H9 (cell line): ENCODE measurements around the gene GPR52. TPM values are rescaled to one million over a fixed set of nuclear protein-coding genes. Genes with fewer than 3 reads are reported as not detected.

Experiments used
- DNase-seq: peaks from one replicate; pipeline ENCODE4 v3.0.0-alpha.2; 2017
- H2AFZ ChIP-seq: one replicate; pipeline ENCODE4 v1.6.1; 2013; ENCODE audit warnings: mild to moderate bottlenecking, low read length, control low read depth, moderate library complexity
- H2AK5ac ChIP-seq: 2 replicates; pipeline ENCODE4 v1.6.1; 2013; ENCODE audit warnings: low read length, control low read depth, mixed read lengths; ENCODE audit not compliant: insufficient read length
- H2BK120ac ChIP-seq: one replicate; pipeline ENCODE4 v1.6.1; 2013; ENCODE audit warnings: low read depth, mild to moderate bottlenecking, low read length, control low read depth, inconsistent platforms; ENCODE audit not compliant: poor library complexity, severe bottlenecking
- H2BK12ac ChIP-seq: 2 replicates; pipeline ENCODE4 v1.6.1; 2013; ENCODE audit warnings: low read length, control low read depth, mixed read lengths, low read depth; ENCODE audit not compliant: insufficient read length
- H2BK15ac ChIP-seq: 2 replicates; pipeline ENCODE4 v1.6.1; 2013; ENCODE audit warnings: low read depth, low read length, control low read depth
- H2BK20ac ChIP-seq: one replicate; pipeline ENCODE4 v1.6.1; 2013; ENCODE audit warnings: low read depth, mild to moderate bottlenecking, low read length, control low read depth, inconsistent platforms; ENCODE audit not compliant: poor library complexity, severe bottlenecking
- H2BK5ac ChIP-seq: 2 replicates; pipeline ENCODE4 v1.6.1; 2013; ENCODE audit warnings: low read length, control low read depth, mixed read lengths; ENCODE audit not compliant: insufficient read length
- H3K14ac ChIP-seq: 2 replicates; pipeline ENCODE4 v1.6.1; 2013; ENCODE audit warnings: low read length, control low read depth; ENCODE audit not compliant: insufficient read depth
- H3K18ac ChIP-seq: 2 replicates; pipeline ENCODE4 v1.6.1; 2013; ENCODE audit warnings: low read depth, mild to moderate bottlenecking, mixed read lengths, low read length, control low read depth; ENCODE audit not compliant: insufficient read length
- H3K23ac ChIP-seq: 2 replicates; pipeline ENCODE4 v1.6.1; 2013; ENCODE audit warnings: low read length, control low read depth, mixed read lengths, low read depth; ENCODE audit not compliant: insufficient read length
- H3K23me2 ChIP-seq: 2 replicates; pipeline ENCODE4 v1.6.1; 2013; ENCODE audit warnings: low read depth, mild to moderate bottlenecking, mixed read lengths, low read length, control low read depth; ENCODE audit not compliant: insufficient read length, poor library complexity, severe bottlenecking
- H3K27ac ChIP-seq: 2 replicates; pipeline ENCODE4 v1.5.1; 2013; ENCODE audit warnings: low read length, control low read depth, mixed read lengths, low read depth; ENCODE audit not compliant: insufficient read length
- H3K27me3 ChIP-seq: 2 replicates; pipeline ENCODE4 v1.6.1; 2013; ENCODE audit warnings: low read length, control low read depth, inconsistent platforms; ENCODE audit not compliant: insufficient read depth
- H3K4ac ChIP-seq: 2 replicates; pipeline ENCODE4 v1.6.1; 2013; ENCODE audit warnings: low read depth, mild to moderate bottlenecking, control low read depth, inconsistent platforms, low read length, moderate library complexity
- H3K4me1 ChIP-seq: 2 replicates; pipeline ENCODE4 v1.6.1; 2013; ENCODE audit warnings: low read length, control low read depth, inconsistent platforms; ENCODE audit not compliant: insufficient read depth
- H3K4me2 ChIP-seq: 2 replicates; pipeline ENCODE4 v1.6.1; 2013; ENCODE audit warnings: low read length, control low read depth, mixed read lengths; ENCODE audit not compliant: insufficient read length, insufficient read depth
- H3K56ac ChIP-seq: 2 replicates; pipeline ENCODE4 v1.6.1; 2013; ENCODE audit warnings: low read depth, mild to moderate bottlenecking, mixed read lengths, low read length, control low read depth; ENCODE audit not compliant: insufficient read length
- H3K79me1 ChIP-seq: 2 replicates; pipeline ENCODE4 v1.6.1; 2013; ENCODE audit warnings: low read depth, mild to moderate bottlenecking, moderate library complexity, low read length, control low read depth, inconsistent platforms; ENCODE audit not compliant: insufficient read depth, poor library complexity, severe bottlenecking
- H3K79me2 ChIP-seq: 2 replicates; pipeline ENCODE4 v1.6.1; 2013; ENCODE audit warnings: low read length, control low read depth, inconsistent platforms; ENCODE audit not compliant: insufficient read depth
- H3K9ac ChIP-seq: 2 replicates; pipeline ENCODE4 v1.6.1; 2013; ENCODE audit warnings: low read length, control low read depth, mixed read lengths; ENCODE audit not compliant: insufficient read length; ENCODE audit errors: extremely low read depth
- H3K9me3 ChIP-seq: one replicate; pipeline ENCODE4 v1.6.1; 2013; ENCODE audit warnings: low read depth, low read length, inconsistent platforms; ENCODE audit not compliant: control insufficient read depth
- H3T11ph ChIP-seq: one replicate; pipeline ENCODE4 v1.6.1; 2013; ENCODE audit warnings: mild to moderate bottlenecking, low read length, control low read depth, inconsistent platforms
- H4K20me1 ChIP-seq: one replicate; pipeline ENCODE4 v1.6.1; 2013; ENCODE audit not compliant: control insufficient read depth, insufficient read length, insufficient read depth
- H4K5ac ChIP-seq: 2 replicates; pipeline ENCODE4 v1.6.1; 2013; ENCODE audit warnings: low read depth, mild to moderate bottlenecking, mixed read lengths, low read length, control low read depth; ENCODE audit not compliant: insufficient read length
- H4K8ac ChIP-seq: replicated peaks from 2 replicates; pipeline ENCODE4 v1.6.1; 2013; ENCODE audit warnings: low read length, control low read depth, mixed read lengths, low read depth; ENCODE audit not compliant: insufficient read length
- H4K91ac ChIP-seq: 2 replicates; pipeline ENCODE4 v1.6.1; 2013; ENCODE audit warnings: low read depth, mild to moderate bottlenecking, moderate library complexity, mixed read lengths, low read length, control low read depth; ENCODE audit not compliant: insufficient read length
- H3K27ac Mint-ChIP-seq, 3 experiments: 2 replicates in 2 of 3; 3 replicates in 1 of 3; pipeline ENCODE4 v1.8.0; 2020 to 2021; ENCODE audit warnings: mixed read lengths in 3 of 3, mild to moderate bottlenecking in 1 of 3, moderate library complexity in 1 of 3
- H3K27me3 Mint-ChIP-seq: 2 replicates; pipeline ENCODE4 v1.8.0; 2021; ENCODE audit warnings: low read depth, mild to moderate bottlenecking, moderate library complexity, mixed read lengths
- H3K36me3 Mint-ChIP-seq, 3 experiments: 2 replicates in 2 of 3; 3 replicates in 1 of 3; pipeline ENCODE4 v1.8.0; 2020 to 2021; ENCODE audit warnings: low read depth in 3 of 3, mixed read lengths in 3 of 3; ENCODE audit not compliant: insufficient read depth in 1 of 3
- H3K4me1 Mint-ChIP-seq, 2 experiments: 2 replicates each; pipeline ENCODE4 v1.8.0; 2020; ENCODE audit warnings: mixed read lengths in 2 of 2
- H3K4me3 Mint-ChIP-seq, 2 experiments: 2 replicates in 1 of 2; 3 replicates in 1 of 2; pipeline ENCODE4 v1.8.0; 2020 to 2021; ENCODE audit warnings: mild to moderate bottlenecking in 2 of 2, mixed read lengths in 2 of 2, moderate library complexity in 1 of 2
- H3K9me3 Mint-ChIP-seq, 2 experiments: 2 replicates in 1 of 2; 3 replicates in 1 of 2; pipeline ENCODE4 v1.8.0; 2020; ENCODE audit warnings: mild to moderate bottlenecking in 2 of 2, mixed read lengths in 2 of 2, moderate library complexity in 1 of 2
- CTCF ChIP-seq: fragments of 200-600 bp; sonication (generic); conservative IDR thresholded peaks from 3 replicates; pipeline ENCODE4 v1.8.0; 2021; ENCODE audit warnings: antibody characterized with exemption, mild to moderate bottlenecking
- WGBS: extraction: QIAGEN DNeasy Blood & Tissue Kit; methylation state at CpG from one replicate; pipeline ENCODE4 v1.1.7; 2013; ENCODE audit warnings: missing lambda C conversion rate, low lambda C conversion rate, mixed read lengths; ENCODE audit not compliant: insufficient read length; ENCODE audit errors: extremely low coverage; 5-methylcytosine and 5-hydroxymethylcytosine counted together
- total RNA-seq: library from RNA; stranded (reverse); gene quantifications from 2 replicates; pipeline ENCODE4 v1.2.1, GENCODE V29; 2021

Gene GPR52
- total RNA-seq, 1 experiment from 2014 or later = 0.28 TPM

GRCh38 chr1:174398246-174398645 is 49.5 kb upstream of the GPR52 start:
- no peaks in the 10 kb centered on the region for H4K20me1 ChIP-seq
- no peaks in the 10 kb centered on the region for H3K9me3 ChIP-seq
- H2BK12ac ChIP-seq = no peak overlapping the region
- H3K79me2 ChIP-seq = no peaks in the 10 kb centered on the region
- no peak overlapping the region for H3K23ac ChIP-seq
- no peaks in the 10 kb centered on the region for H3K4me1 ChIP-seq
- no peak overlapping the region for H3K18ac ChIP-seq
- no peak overlapping the region for H3K56ac ChIP-seq
- no peak overlapping the region for H2BK5ac ChIP-seq
- H2BK20ac ChIP-seq = no peak overlapping the region
- H3K36me3 Mint-ChIP-seq = peaks cover 0 to 3% (median 0%) of the 10 kb centered on the region in 3 experiments; a peak in 2 of 7 replicates
- no peaks in the 10 kb centered on the region for H3K23me2 ChIP-seq
- H3T11ph ChIP-seq = no peak overlapping the region
- no peak overlapping the region for H4K8ac ChIP-seq
- no peak overlapping the region for H3K4me3 Mint-ChIP-seq
- no peak overlapping the region for H2BK15ac ChIP-seq
- no peak overlapping the region for H3K27ac Mint-ChIP-seq
- H3K79me1 ChIP-seq = no peaks in the 10 kb centered on the region
- no peaks in the 10 kb centered on the region for H3K27me3 Mint-ChIP-seq
- H2AFZ ChIP-seq = no peak overlapping the region
- WGBS = no CpG with 5 or more reads among the region's 4 CpGs
- no peak overlapping the region for H3K27ac ChIP-seq
- no peak overlapping the region for H3K14ac ChIP-seq
- H4K91ac ChIP-seq = no peak overlapping the region
- peaks cover 0 to 3% of the 10 kb centered on the region in 2 experiments; a peak in 1 of 5 replicates for H3K9me3 Mint-ChIP-seq
- no peak for TF ChIP-seq CTCF
- H2AK5ac ChIP-seq = no peak overlapping the region
- H3K9ac ChIP-seq = no peak overlapping the region
- H4K5ac ChIP-seq = no peak overlapping the region
- H3K4ac ChIP-seq = no peak overlapping the region
- H3K4me1 Mint-ChIP-seq = no peaks in the 10 kb centered on the region
- H3K27me3 ChIP-seq = no peaks in the 10 kb centered on the region
- no peak for DNase-seq
- no peak overlapping the region for H3K4me2 ChIP-seq
- H2BK120ac ChIP-seq = no peak overlapping the region
